IMR-90 (cell line): Measurements from ENCODE around the gene MPI. TPM values are rescaled to one million over a fixed set of nuclear protein-coding genes. Genes with fewer than 3 reads are reported as not detected.

Experiments
- ATAC-seq: fragments of 200-7000 bp; cut with Tn5 transposase; 2 replicates; pipeline ENCODE4 v1.9.1; 2020; ENCODE audit warnings: low read depth, mild to moderate bottlenecking, moderate library complexity
- BruUV-seq: library from RNA; stranded (reverse); fragments of 400-500 nt; replicated peaks from 2 replicates; lab custom pipeline; 2021; lab: Mats Ljungman, UMichigan
- CTCF ChIA-PET: fragments of 300-600 bp; formaldehyde crosslinking; extraction: SDS; loops from one replicate; lab custom pipeline; 2021; ENCODE audit warnings: antibody characterized with exemption; lab: Yijun Ruan, JAX
- POLR2A ChIA-PET: fragments of 300-600 bp; sonication (Branson Sonifier 250); formaldehyde crosslinking; loops from one replicate; lab custom pipeline; 2022; ENCODE audit warnings: antibody characterized with exemption; ENCODE audit not compliant: unreplicated experiment; lab: Charles Lee
- DNase-seq: peaks from one replicate; pipeline ENCODE4 v3.0.0; 2013
- H2AFZ ChIP-seq: replicated peaks from 2 replicates; pipeline ENCODE3; 2013; ENCODE audit warnings: low read length, mild to moderate bottlenecking; ENCODE audit not compliant: poor library complexity
- H2AK5ac ChIP-seq: 2 replicates; pipeline ENCODE4 v1.6.1; 2013; ENCODE audit warnings: low read depth, low read length, inconsistent platforms
- H2AK9ac ChIP-seq: replicated peaks from 2 replicates; pipeline ENCODE3; 2013; ENCODE audit warnings: mild to moderate bottlenecking, low read depth, low read length, moderate library complexity; ENCODE audit not compliant: poor library complexity
- H2BK120ac ChIP-seq: 2 replicates; pipeline ENCODE4 v1.6.1; 2013; ENCODE audit warnings: low read depth, low read length, inconsistent platforms
- H2BK15ac ChIP-seq: 3 replicates; pipeline ENCODE4 v1.6.1; 2013; ENCODE audit warnings: low read depth, low read length, inconsistent platforms
- H2BK20ac ChIP-seq: 2 replicates; pipeline ENCODE4 v1.6.1; 2013; ENCODE audit warnings: low read depth, mild to moderate bottlenecking, inconsistent platforms, low read length, moderate library complexity
- H2BK5ac ChIP-seq: 2 replicates; pipeline ENCODE4 v1.6.1; 2013; ENCODE audit warnings: mild to moderate bottlenecking, low read depth, low read length, inconsistent platforms; ENCODE audit not compliant: poor library complexity, severe bottlenecking
- H3K14ac ChIP-seq: replicated peaks from 2 replicates; pipeline ENCODE4 v1.6.1; 2013; ENCODE audit warnings: low read depth, low read length, inconsistent platforms
- H3K18ac ChIP-seq: 2 replicates; pipeline ENCODE4 v1.6.1; 2013; ENCODE audit warnings: low read depth, low read length, control low read depth
- H3K23ac ChIP-seq: 2 replicates; pipeline ENCODE4 v1.6.1; 2013; ENCODE audit warnings: low read depth, low read length, inconsistent platforms
- H3K27ac ChIP-seq: 2 replicates; pipeline ENCODE4 v1.5.1; 2013; ENCODE audit warnings: mild to moderate bottlenecking, control low read depth, low read length; ENCODE audit not compliant: insufficient read depth
- H3K27me3 ChIP-seq: 2 replicates; pipeline ENCODE4 v1.6.1; 2013; ENCODE audit warnings: low read length; ENCODE audit not compliant: control insufficient read depth, insufficient read depth
- H3K36me3 ChIP-seq: 2 replicates; pipeline ENCODE4 v1.6.1; 2013; ENCODE audit warnings: low read length, mixed read lengths; ENCODE audit not compliant: control insufficient read depth, insufficient read depth
- H3K4ac ChIP-seq: 2 replicates; pipeline ENCODE4 v1.6.1; 2013; ENCODE audit warnings: low read depth, low read length, inconsistent platforms
- H3K4me1 ChIP-seq: 2 replicates; pipeline ENCODE4 v1.6.1; 2013; ENCODE audit warnings: low read length, mixed read lengths; ENCODE audit not compliant: control insufficient read depth, insufficient read depth
- H3K4me2 ChIP-seq: 2 replicates; pipeline ENCODE4 v1.6.1; 2013; ENCODE audit warnings: low read depth, mild to moderate bottlenecking, control low read depth, low read length, moderate library complexity
- H3K4me3 ChIP-seq: 2 replicates; pipeline ENCODE4 v1.5.1; 2013; ENCODE audit warnings: low read depth, mild to moderate bottlenecking, control low read depth, low read length, moderate library complexity; ENCODE audit not compliant: insufficient read depth
- H3K56ac ChIP-seq: 2 replicates; pipeline ENCODE4 v1.6.1; 2013; ENCODE audit warnings: low read length, inconsistent platforms; ENCODE audit not compliant: insufficient read depth; ENCODE audit errors: extremely low read depth
- H3K79me1 ChIP-seq, 2 experiments: 2 replicates each; pipeline ENCODE4 v1.6.1; 2013; ENCODE audit warnings: low read length in 2 of 2, inconsistent platforms in 1 of 2, low read depth in 1 of 2
- H3K9ac ChIP-seq: 2 replicates; pipeline ENCODE4 v1.6.1; 2013; ENCODE audit warnings: low read depth, low read length, control low read depth
- H3K9me1 ChIP-seq: 2 replicates; pipeline ENCODE4 v1.6.1; 2013; ENCODE audit warnings: low read length, inconsistent platforms; ENCODE audit not compliant: insufficient read depth
- H3K9me3 ChIP-seq: 2 replicates; pipeline ENCODE4 v1.6.1; 2013; ENCODE audit warnings: low read length; ENCODE audit not compliant: control insufficient read depth, insufficient read depth
- H4K20me1 ChIP-seq: 2 replicates; pipeline ENCODE4 v1.6.1; 2013; ENCODE audit warnings: low read length, inconsistent platforms; ENCODE audit not compliant: insufficient read depth
- H4K5ac ChIP-seq: 2 replicates; pipeline ENCODE4 v1.6.1; 2013; ENCODE audit warnings: mild to moderate bottlenecking, low read depth, low read length, control low read depth
- H4K8ac ChIP-seq, 2 experiments: 2 replicates each; pipeline ENCODE4 v1.6.1; 2013; ENCODE audit warnings: low read depth in 2 of 2, low read length in 2 of 2, control low read depth in 1 of 2, inconsistent platforms in 1 of 2
- H4K91ac ChIP-seq: 2 replicates; pipeline ENCODE4 v1.6.1; 2013; ENCODE audit warnings: low read depth, low read length, inconsistent platforms; ENCODE audit not compliant: insufficient read depth
- CEBPB ChIP-seq: IDR thresholded peaks from 2 replicates; pipeline ENCODE4 v1.6.1; 2012; ENCODE audit warnings: low read depth, low read length, improper control_type of control experiment
- ELK1 ChIP-seq: fragments of 150-350 bp; IDR thresholded peaks from 2 replicates; pipeline ENCODE4 v1.6.1; 2016; ENCODE audit warnings: low read depth, mild to moderate bottlenecking, low read length, moderate library complexity, borderline replicate concordance
- FOS ChIP-seq: fragments of 150-350 bp; IDR thresholded peaks from 2 replicates; pipeline ENCODE4 v1.6.1; 2016; ENCODE audit warnings: low read depth, low read length
- MAZ ChIP-seq: IDR thresholded peaks from 2 replicates; pipeline ENCODE4 v1.6.1; 2012; ENCODE audit warnings: low read depth, mild to moderate bottlenecking, low read length, improper control_type of control experiment, moderate library complexity, borderline replicate concordance
- NFE2L2 ChIP-seq: fragments of 150-350 bp; IDR thresholded peaks from 2 replicates; pipeline ENCODE4 v1.6.1; 2016; ENCODE audit warnings: low read depth, mild to moderate bottlenecking, low read length
- POLR2A ChIP-seq: IDR thresholded peaks from 2 replicates; pipeline ENCODE4 v1.6.1; 2012; ENCODE audit warnings: mild to moderate bottlenecking, low read depth, low read length
- SMC3 ChIP-seq: fragments of 150-350 bp; IDR thresholded peaks from 2 replicates; pipeline ENCODE4 v1.6.1; 2016; ENCODE audit warnings: low read depth, mild to moderate bottlenecking, antibody characterized with exemption, low read length, moderate library complexity
- WGBS, 2 experiments: methylation state at CpG; one replicate each; pipeline versions ENCODE4 v1.1.5 to v1.1.7; 2013; ENCODE audit warnings: missing lambda C conversion rate in 2 of 2; ENCODE audit not compliant: insufficient read length in 1 of 2; ENCODE audit errors: extremely low coverage in 2 of 2; 5-methylcytosine and 5-hydroxymethylcytosine counted together
- dilution Hi-C: fragments of 300-500 bp; cut with HindIII; formaldehyde crosslinking; loops from one replicate; pipeline ENCODE4 v1.14.3; 2018; ENCODE audit warnings: low sequenced_read_pairs; ENCODE audit not compliant: unreplicated experiment
- in situ Hi-C: fragments of 300-500 bp; cut with MboI; formaldehyde crosslinking; loops from 3 replicates; pipeline ENCODE4 v1.14.3; 2019; ENCODE audit warnings: low sequenced_read_pairs, inconsistent platforms, mixed read lengths
- intact Hi-C: fragments of 100-400 bp; cut with micrococcal nuclease; formaldehyde crosslinking; loops from 2 replicates; pipeline ENCODE4 v1.10.0; 2022
- polyA plus RNA-seq, 3 experiments: library from polyadenylated mRNA; depleted of rRNA; stranded (reverse); fragments of >200 nt; gene quantifications; 2 replicates each; pipeline ENCODE4 v1.2.3, GENCODE V29; 2012; ENCODE audit warnings: low replicate concordance in 1 of 3
- total RNA-seq: library from RNA; depleted of rRNA; stranded (reverse); fragments of >200 nt; gene quantifications from 2 replicates; pipeline ENCODE4 v1.2.3, GENCODE V29; 2012
- TF ChIP-seq, protein P1 (sequence below): conservative IDR thresholded peaks from 2 replicates; pipeline ENCODE4 v1.5.1; 2012; ENCODE audit warnings: mild to moderate bottlenecking, low read depth, low read length, improper control_type of control experiment

MPI gene
- total and polyA plus RNA-seq, 2 of the 4 experiments (the other 2 are of a cell fraction): 80.1 to 91.8 TPM

DNA sequence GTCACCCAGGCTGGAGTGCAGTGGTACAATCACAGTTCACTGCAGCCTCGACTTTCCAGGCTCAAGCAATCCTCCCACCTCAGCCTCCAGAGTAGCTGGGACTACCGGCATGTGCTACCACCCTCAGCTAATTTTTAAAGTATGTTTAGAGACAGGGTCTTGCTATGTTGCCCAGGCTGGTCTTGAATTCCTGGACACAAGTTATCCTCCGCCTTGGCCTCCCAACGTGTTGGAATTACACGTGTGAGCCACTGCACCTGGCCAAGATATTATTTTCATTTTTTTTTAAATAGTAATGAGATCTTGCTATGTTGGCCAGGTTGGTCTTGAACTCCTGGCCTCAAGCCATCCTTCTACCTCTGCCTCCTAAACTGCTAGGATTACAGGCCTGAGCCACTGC lies 4.4 kb upstream of the MPI start:
- intact Hi-C loops (no loop called here), in situ Hi-C loops (no loop called here), dilution Hi-C loops (no loop called here)
- Histone ChIP-seq H3K4ac (no peak overlapping the region), H3K56ac (no peak overlapping the region), H3K23ac (no peak overlapping the region), H2AFZ (no peak overlapping the region), H3K9ac (no peak overlapping the region), H4K91ac (no peak overlapping the region), H2BK5ac (no peak overlapping the region), H3K18ac (no peak overlapping the region), H2AK9ac (no peak overlapping the region), H3K4me1 (peaks cover 9% of the 10 kb centered on the region), H3K27ac (no peak overlapping the region), H3K14ac (no peak overlapping the region), H2BK20ac (no peak overlapping the region), H3K9me3 (no peaks in the 10 kb centered on the region; the same call in 1 of the 2 replicates), H4K8ac (no peak overlapping the region), H2AK5ac (no peak overlapping the region), H4K5ac (no peak overlapping the region), H3K79me1 (peaks cover 5 to 7% of the 10 kb centered on the region in 2 experiments; a peak in 3 of 4 replicates), H3K27me3 (no peaks in the 10 kb centered on the region), H3K4me3 (no peak overlapping the region), H2BK120ac (no peak overlapping the region), H2BK15ac (no peak overlapping the region), H4K20me1 (no peaks in the 10 kb centered on the region), H3K36me3 (no peaks in the 10 kb centered on the region), H3K9me1 (peaks cover 4% of the 10 kb centered on the region; the same call in 1 of the 2 replicates), H3K4me2 (no peak overlapping the region)
- POLR2A ChIA-PET: no interaction called here
- no TSS peak for BruUV-seq
- DNase-seq (no peak), ATAC-seq (no peak)
- TF ChIP-seq ELK1 (no peak), MAZ (no peak), CEBPB (no peak), POLR2A (no peak), FOS (no peak), NFE2L2 (no peak), SMC3 (no peak)
- TF ChIP-seq, protein P1, sequence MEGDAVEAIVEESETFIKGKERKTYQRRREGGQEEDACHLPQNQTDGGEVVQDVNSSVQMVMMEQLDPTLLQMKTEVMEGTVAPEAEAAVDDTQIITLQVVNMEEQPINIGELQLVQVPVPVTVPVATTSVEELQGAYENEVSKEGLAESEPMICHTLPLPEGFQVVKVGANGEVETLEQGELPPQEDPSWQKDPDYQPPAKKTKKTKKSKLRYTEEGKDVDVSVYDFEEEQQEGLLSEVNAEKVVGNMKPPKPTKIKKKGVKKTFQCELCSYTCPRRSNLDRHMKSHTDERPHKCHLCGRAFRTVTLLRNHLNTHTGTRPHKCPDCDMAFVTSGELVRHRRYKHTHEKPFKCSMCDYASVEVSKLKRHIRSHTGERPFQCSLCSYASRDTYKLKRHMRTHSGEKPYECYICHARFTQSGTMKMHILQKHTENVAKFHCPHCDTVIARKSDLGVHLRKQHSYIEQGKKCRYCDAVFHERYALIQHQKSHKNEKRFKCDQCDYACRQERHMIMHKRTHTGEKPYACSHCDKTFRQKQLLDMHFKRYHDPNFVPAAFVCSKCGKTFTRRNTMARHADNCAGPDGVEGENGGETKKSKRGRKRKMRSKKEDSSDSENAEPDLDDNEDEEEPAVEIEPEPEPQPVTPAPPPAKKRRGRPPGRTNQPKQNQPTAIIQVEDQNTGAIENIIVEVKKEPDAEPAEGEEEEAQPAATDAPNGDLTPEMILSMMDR: no peak
- no CpG with 5 or more reads among the region's 5 CpGs for WGBS, 2 experiments
- CTCF ChIA-PET: interaction anchor here (1.0 kb wide), 1 partner anchor 17 kb away, joined by 3 read pairs; no protein-coding TSS in a partner anchor
